Measurements from ENCODE around the gene NOS3. TPM values are rescaled to one million over a fixed set of nuclear protein-coding genes. Genes with fewer than 3 reads are reported as not detected.
"Not testable (repeated sequence)": the region's sequence is repeated elsewhere in the genome, so short reads cannot be mapped to it uniquely, and the experiment has no call there.

Gene NOS3
- total RNA-seq, 1 experiment from 2014 or later, result not detected

GRCh38 chr7:151000897-151001495 is 10.2 kb downstream of the NOS3 start:
- DNase-seq (ENCODE audit: low read depth), result no peak

DNA sequence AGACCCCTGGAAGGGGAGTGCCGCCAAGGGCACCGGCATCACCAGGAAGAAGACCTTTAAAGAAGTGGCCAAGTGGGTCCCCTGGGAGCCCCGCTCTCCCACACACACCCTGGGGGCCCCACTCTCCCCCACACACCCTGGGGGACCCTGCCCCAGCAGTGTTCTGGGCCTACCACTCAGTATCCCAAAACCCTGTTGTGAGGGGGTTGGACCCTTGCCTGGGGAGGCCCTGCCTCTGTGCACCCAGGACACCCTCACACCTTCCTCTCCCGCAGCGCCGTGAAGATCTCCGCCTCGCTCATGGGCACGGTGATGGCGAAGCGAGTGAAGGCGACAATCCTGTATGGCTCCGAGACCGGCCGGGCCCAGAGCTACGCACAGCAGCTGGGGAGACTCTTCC is 10.7 kb downstream of the NOS3 start:
- DNase-seq (ENCODE audit: low read depth), result no peak

DNA sequence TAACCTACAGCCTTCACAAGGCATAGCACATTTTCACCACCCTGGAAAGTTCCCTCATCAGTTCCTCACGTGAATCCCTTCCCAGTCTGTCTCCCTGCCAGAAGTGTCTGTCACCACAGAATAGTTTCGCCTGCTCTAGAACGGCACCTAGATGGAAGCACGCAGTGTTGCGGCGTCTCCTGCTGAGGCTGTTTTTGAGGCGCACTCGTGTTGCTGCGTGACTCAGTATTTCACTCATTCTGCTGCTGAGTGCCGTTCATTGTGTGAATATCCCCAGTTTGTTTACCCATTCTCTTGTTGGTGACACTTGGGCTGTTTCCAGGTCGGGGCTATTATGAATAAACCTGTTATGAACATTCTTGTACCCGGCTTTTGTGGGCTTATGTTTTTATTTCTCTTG is 12.8 kb downstream of the NOS3 start:
- DNase-seq (ENCODE audit: low read depth), result no peak

DNA sequence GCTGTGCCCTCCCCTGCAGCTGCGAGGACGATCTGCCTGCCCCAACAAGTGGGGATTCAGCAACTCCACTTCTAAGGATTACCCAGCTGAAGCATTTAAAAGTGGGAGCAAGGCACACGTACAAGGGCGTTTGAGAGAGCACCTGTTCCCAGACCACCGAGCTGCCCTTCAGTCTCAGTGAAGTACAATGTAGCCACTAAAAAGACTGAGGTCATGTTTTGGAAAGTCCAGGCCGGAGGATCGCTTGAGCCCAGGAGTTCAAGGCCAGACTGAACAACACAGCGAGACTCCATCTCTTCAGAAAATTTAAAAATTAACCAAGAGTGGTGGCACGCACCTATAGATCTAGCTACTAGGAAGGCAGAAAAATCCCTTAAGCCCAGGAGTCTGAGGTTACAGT is 14.7 kb downstream of the NOS3 start:
- no peak for DNase-seq (ENCODE audit: low read depth)

- DNase-seq (ENCODE audit: low read depth), result no peak
Observed at GRCh38 chr7:151006590-151007300, 15.9 kb downstream of the NOS3 start.

- DNase-seq (ENCODE audit: low read depth), result no peak
Observed at GRCh38 chr7:151007469-151007898, 16.7 kb downstream of the NOS3 start.

DNA sequence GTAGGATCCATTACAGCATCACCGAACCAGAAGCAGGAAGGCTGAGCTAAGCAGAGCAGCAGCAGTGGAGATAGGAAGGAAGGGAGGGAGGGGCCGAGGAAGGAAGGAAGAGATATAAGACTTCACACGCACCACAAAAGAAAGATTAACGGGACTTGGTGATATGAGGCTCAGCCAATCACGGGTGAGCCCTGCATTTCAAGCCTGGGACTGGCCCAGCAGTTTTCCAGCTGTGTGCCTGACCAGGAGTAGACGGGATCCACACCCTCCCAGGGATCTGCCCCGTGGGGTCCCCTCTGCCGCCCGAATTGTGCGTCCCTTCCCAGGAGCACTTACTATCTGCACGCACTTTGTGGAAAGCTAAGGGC is 17.3 kb downstream of the NOS3 start:
- no peak for DNase-seq (ENCODE audit: low read depth)

- no peak for DNase-seq (ENCODE audit: low read depth)
Observed at GRCh38 chr7:151008511-151009323, 17.9 kb downstream of the NOS3 start.

GRCh38 chr7:151009327-151010036 is 18.7 kb downstream of the NOS3 start:
- no peak for DNase-seq (ENCODE audit: low read depth)

DNA sequence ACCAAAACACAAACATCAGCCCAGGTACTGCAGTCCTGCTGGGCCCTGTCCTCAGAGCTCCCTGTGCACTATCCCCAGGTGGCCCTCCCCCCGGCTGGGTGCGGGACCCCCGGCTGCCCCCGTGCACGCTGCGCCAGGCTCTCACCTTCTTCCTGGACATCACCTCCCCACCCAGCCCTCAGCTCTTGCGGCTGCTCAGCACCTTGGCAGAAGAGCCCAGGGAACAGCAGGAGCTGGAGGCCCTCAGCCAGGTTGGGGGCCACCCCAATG is 19.2 kb downstream of the NOS3 start:
- no peak for DNase-seq (ENCODE audit: low read depth)

DNA sequence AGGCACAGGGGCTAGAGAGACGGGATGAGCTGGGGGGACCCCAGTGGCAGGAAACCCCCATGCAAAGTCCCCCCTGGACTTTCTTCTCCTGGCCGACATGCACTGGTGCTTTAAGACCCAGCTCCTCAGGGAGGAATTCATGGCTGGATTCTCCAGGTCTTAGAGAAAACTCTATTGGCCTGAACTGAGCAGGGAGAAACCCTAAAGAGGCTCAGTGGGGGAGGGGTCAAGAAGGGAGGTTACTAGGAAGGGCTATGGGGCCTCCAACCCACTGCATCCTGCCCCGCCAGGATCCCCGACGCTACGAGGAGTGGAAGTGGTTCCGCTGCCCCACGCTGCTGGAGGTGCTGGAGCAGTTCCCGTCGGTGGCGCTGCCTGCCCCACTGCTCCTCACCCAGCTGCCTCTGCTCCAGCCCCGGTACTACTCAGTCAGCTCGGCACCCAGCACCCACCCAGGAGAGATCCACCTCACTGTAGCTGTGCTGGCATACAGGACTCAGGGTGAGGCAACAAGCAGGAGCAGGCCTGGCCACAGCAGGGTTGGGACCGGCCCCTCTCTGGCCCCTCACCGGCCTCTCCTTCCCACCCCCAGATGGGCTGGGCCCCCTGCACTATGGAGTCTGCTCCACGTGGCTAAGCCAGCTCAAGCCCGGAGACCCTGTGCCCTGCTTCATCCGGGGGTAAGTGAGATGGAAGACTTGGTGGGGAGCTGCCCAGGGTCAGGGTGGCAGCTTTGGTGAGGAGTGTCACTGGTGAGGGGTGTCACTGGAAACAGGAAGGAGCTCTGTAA is 19.7 kb downstream of the NOS3 start:
- no peak for DNase-seq (ENCODE audit: low read depth)

GRCh38 chr7:151011097-151011409 is 20.2 kb downstream of the NOS3 start:
- DNase-seq (ENCODE audit: low read depth), result no peak

DNA sequence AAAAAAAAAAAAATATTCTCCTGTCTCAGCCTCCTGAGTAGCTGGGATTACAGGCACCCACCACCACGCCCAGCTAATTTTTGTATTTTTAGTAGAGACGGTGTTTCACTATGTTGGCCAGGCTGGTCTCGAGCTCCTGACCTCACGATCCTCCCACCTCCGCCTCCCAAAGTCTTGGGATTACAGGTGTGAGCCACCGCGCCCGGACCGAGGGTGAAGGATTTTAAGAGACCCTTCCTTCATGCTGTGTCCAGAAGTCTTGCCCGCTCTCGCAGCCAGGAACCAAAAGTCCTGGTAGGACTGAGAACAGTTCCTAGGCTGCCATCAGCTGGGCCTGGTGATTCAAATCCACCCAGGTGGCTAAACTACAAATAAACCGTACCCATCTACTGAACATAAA is 20.8 kb downstream of the NOS3 start:
- DNase-seq (ENCODE audit: low read depth), result not testable (repeated sequence)

GRCh38 chr7:151012031-151012692 is 21.3 kb downstream of the NOS3 start:
- no peak for DNase-seq (ENCODE audit: low read depth)

DNA sequence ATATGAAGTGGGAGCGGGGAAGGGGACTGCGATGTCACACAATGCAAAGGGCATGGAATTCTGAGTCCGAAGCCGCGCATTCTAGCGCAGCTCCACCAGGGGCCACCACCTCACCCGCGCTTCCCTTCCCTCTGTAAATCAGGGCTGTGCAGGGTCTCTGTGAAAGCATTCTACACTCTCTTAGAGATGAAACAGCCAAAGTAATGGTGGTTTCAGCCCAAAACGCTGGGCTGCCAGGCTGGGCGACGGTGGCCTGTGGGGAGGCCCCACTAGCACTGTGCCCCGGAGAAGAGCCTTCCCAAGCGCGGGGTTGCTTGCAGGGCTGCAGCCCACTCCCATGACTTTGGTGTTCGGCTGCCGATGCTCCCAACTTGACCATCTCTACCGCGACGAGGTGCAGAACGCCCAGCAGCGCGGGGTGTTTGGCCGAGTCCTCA is 22.1 kb downstream of the NOS3 start:
- DNase-seq (ENCODE audit: low read depth), result peak; percentile 40

DNA sequence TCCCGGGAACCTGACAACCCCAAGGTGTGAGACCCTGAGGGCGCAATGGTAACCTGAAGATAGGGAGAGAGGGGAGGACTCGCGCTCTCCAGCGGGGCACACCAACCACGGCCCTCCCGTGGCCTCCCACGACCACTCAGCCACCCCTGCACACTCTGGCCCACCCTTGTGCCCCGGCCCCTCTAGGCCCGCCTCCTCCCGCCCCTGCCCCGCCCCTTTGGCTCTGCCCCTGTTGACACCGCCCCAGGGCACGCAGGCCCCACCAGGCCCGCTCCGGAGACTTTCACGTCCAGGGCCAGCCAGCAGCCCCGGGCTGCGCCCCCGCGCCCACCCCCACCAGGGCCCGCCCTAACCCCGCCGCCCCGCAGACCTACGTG is 22.5 kb downstream of the NOS3 start:
- DNase-seq (ENCODE audit: low read depth), result no peak

GRCh38 chr7:151013733-151014497 is 23.1 kb downstream of the NOS3 start:
- peak; percentile 40 for DNase-seq (ENCODE audit: low read depth)

GRCh38 chr7:151014950-151015349 is 24.1 kb downstream of the NOS3 start:
- DNase-seq (ENCODE audit: low read depth), result peak; percentile 44

DNA sequence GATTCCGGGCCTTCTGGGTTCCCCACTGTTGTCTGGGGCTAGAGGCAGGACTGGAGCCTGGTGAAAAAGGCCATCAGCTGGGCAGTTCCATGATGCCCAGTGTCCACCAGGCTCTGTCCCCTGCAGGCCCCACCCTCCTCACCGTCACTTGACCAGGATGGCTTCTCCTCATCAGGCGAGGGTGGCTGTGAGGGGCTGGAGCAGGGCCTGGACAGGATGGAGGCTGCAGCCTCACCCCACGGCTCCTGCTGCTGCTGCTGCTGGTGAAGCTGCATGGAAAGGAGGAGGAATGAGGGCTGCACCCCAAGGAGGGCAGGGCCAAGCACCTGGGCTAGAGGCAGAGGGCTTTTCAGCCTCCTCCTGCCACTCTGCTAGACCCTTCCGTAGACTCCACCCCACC is 25.1 kb downstream of the NOS3 start:
- DNase-seq (ENCODE audit: low read depth), result no peak

DNA sequence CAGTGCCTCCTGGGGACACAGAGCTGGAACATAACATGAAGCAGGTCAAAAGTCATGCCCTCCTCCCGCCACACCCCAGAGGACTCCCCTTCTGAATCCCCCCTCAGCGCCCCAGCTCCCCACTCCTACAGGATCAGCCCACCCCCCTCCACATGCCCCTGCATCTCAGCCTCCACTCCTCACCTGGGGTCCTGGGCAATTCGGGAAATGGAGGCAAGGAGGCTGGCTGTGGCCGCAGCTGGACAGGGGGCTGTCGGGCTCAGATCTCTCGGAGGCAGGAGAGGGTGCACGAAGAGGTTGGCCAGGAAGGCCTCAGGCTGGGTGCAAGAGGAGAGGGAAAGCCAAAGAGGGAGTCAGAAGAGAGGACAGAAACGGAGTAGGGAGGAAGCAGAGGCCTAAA is 25.7 kb downstream of the NOS3 start:
- no peak for DNase-seq (ENCODE audit: low read depth)
